Forelimb muscle (tissue), 1 donor: ENCODE measurements around the gene CNGB1. TPM values are rescaled to one million over a fixed set of nuclear protein-coding genes. Genes with fewer than 3 reads are reported as not detected.
"Not testable (repeated sequence)": the region's sequence is repeated elsewhere in the genome, so short reads cannot be mapped to it uniquely, and the experiment has no call there.

ENCODE experiments used
- DNase-seq: peaks from one replicate; pipeline ENCODE4 v3.0.0-alpha.2; 2013; ENCODE audit warnings: low read depth
- polyA plus RNA-seq: library from polyadenylated mRNA; unstranded; fragments of 120-200 nt; gene quantifications from one replicate; pipeline ENCODE4 v1.2.1, GENCODE V29; 2013; ENCODE audit not compliant: insufficient read length

CNGB1 gene
- polyA plus RNA-seq, result 0.03 TPM

- no peak for DNase-seq
Measured at GRCh38 chr16:57970970-57971369, at the start of gene CNGB1. Gene CNGB1 (minus strand): TSS chr16:57971128. CDS start chr16:57967286, 3,842 bp downstream.

- DNase-seq, result no peak
Measured at GRCh38 chr16:58019866-58020538, 49.1 kb upstream of the CNGB1 start.

GRCh38 chr16:58018803-58019202 lies 47.9 kb upstream of the CNGB1 start:
- DNase-seq, result no peak

GRCh38 chr16:58016840-58017446 lies 46.0 kb upstream of the CNGB1 start:
- DNase-seq, result no peak

- no peak for DNase-seq
Measured at GRCh38 chr16:58013201-58013956, 42.5 kb upstream of the CNGB1 start.

GRCh38 chr16:58012481-58012880 lies 41.6 kb upstream of the CNGB1 start:
- DNase-seq, result no peak

GRCh38 chr16:58011652-58012051 lies 40.7 kb upstream of the CNGB1 start:
- no peak for DNase-seq

- DNase-seq, result no peak
Measured at GRCh38 chr16:58010886-58011285, 40.0 kb upstream of the CNGB1 start.

GRCh38 chr16:58009856-58010416 lies 39.0 kb upstream of the CNGB1 start:
- DNase-seq, result no peak

- DNase-seq, result not testable (repeated sequence)
Measured at GRCh38 chr16:58004736-58005135, 33.8 kb upstream of the CNGB1 start.

- no peak for DNase-seq
Measured at GRCh38 chr16:58002936-58003335, 32.0 kb upstream of the CNGB1 start.

- no peak for DNase-seq
Measured at GRCh38 chr16:58002416-58002800, 31.5 kb upstream of the CNGB1 start.

- no peak for DNase-seq
Measured at GRCh38 chr16:58001781-58002415, 31.0 kb upstream of the CNGB1 start.

- peak; percentile 59 for DNase-seq
Measured at GRCh38 chr16:58000706-58001676, 30.1 kb upstream of the CNGB1 start, which contains the start of gene USB1. Gene USB1 (plus strand): TSS chr16:58001407. CDS start chr16:58001484, 77 bp downstream.

- no peak for DNase-seq
Measured at GRCh38 chr16:57999971-58000705, 29.2 kb upstream of the CNGB1 start, which contains the start of gene ZNF319. Gene ZNF319 (minus strand): TSS chr16:58000672. CDS start chr16:57998265, 2,407 bp downstream.

GRCh38 chr16:57999366-57999970 lies 28.5 kb upstream of the CNGB1 start:
- no peak for DNase-seq

GRCh38 chr16:57998992-57999365 lies 28.1 kb upstream of the CNGB1 start:
- DNase-seq, result no peak

GRCh38 chr16:57998486-57998885 lies 27.6 kb upstream of the CNGB1 start:
- DNase-seq, result no peak

GRCh38 chr16:57997528-57998265 lies 26.8 kb upstream of the CNGB1 start:
- no peak for DNase-seq
